K562 (cell line): ENCODE data around the gene ANKRD12. TPM values are rescaled to one million over a fixed set of nuclear protein-coding genes. Genes with fewer than 3 reads are reported as not detected.

ENCODE experiments used
- BCOR ChIP-seq: fragments of 450-650 bp; IDR thresholded peaks from 2 replicates; pipeline ENCODE4 v1.6.1; 2016
- CREM ChIP-seq: IDR thresholded peaks from 2 replicates; pipeline ENCODE4 v1.6.1; 2014; ENCODE audit warnings: antibody characterized with exemption, low read depth
- ELF2 ChIP-seq: fragments of 250-450 bp; sonication (Bioruptor Pico); IDR thresholded peaks from 2 replicates; pipeline ENCODE4 v1.5.0; 2021; ENCODE audit warnings: mild to moderate bottlenecking
- GABPA ChIP-seq: fragments of 200-800 bp; sonication (Bioruptor generic); conservative IDR thresholded peaks from 2 replicates; pipeline ENCODE4 v1.6.1; 2016; ENCODE audit warnings: low read depth, missing genetic modification characterization, missing compliant biosample characterization
- HDAC1 ChIP-seq, 2 experiments: fragments of 450-650 bp; IDR thresholded peaks; 2 replicates each; pipeline ENCODE4 v1.6.1; 2016 to 2017; ENCODE audit warnings: inconsistent platforms in 1 of 2, mild to moderate bottlenecking in 1 of 2, moderate library complexity in 1 of 2
- HDGF ChIP-seq: fragments of 450-650 bp; IDR thresholded peaks from 2 replicates; pipeline ENCODE4 v1.6.1; 2016
- HEY1 ChIP-seq: fragments of 250-450 bp; sonication (Bioruptor Pico); IDR thresholded peaks from 2 replicates; pipeline ENCODE4 v1.5.0; 2020; ENCODE audit warnings: mild to moderate bottlenecking, moderate library complexity, borderline replicate concordance
- HNRNPUL1 ChIP-seq: fragments of 200-400 bp; formaldehyde crosslinking; IDR thresholded peaks from 2 replicates; pipeline ENCODE4 v1.6.1; 2017; ENCODE audit warnings: low read length
- LCOR ChIP-seq: sonication (generic); formaldehyde crosslinking; IDR thresholded peaks from 2 replicates; pipeline ENCODE4 v1.8.0; 2022; ENCODE audit warnings: mild to moderate bottlenecking, missing genetic modification reagents
- MTA3 ChIP-seq: fragments of 450-650 bp; formaldehyde crosslinking; IDR thresholded peaks from 2 replicates; pipeline ENCODE4 v1.6.1; 2017; ENCODE audit warnings: mild to moderate bottlenecking, borderline replicate concordance
- PHF20 ChIP-seq: fragments of 450-650 bp; IDR thresholded peaks from 2 replicates; pipeline ENCODE4 v1.6.1; 2018; ENCODE audit not compliant: partially characterized antibody
- PHF8 ChIP-seq: fragments of 200-600 bp; sonication (generic); IDR thresholded peaks from 2 replicates; pipeline ENCODE4 v1.6.1; 2012; ENCODE audit warnings: mixed run types, mild to moderate bottlenecking, inconsistent platforms, low read length, moderate library complexity, borderline replicate concordance
- RBM17 ChIP-seq: fragments of 200-400 bp; formaldehyde crosslinking; IDR thresholded peaks from 2 replicates; pipeline ENCODE4 v1.6.1; 2017; ENCODE audit warnings: low read depth, mild to moderate bottlenecking, low read length, borderline replicate concordance
- RHOXF2B ChIP-seq: fragments of 250-450 bp; sonication (Bioruptor Pico); conservative IDR thresholded peaks from 2 replicates; pipeline ENCODE4 v1.5.1; 2021
- SIN3A ChIP-seq, 2 experiments: fragments of 150-350 bp in 1 of 2; IDR thresholded peaks; 2 replicates each; pipeline ENCODE4 v1.6.1; 2011 to 2016; ENCODE audit warnings: borderline replicate concordance in 2 of 2, low read depth in 2 of 2, low read length in 2 of 2, mild to moderate bottlenecking in 2 of 2, moderate library complexity in 2 of 2; ENCODE audit not compliant: control insufficient read depth in 1 of 2
- SMARCA4 ChIP-seq: fragments of 450-650 bp; IDR thresholded peaks from 2 replicates; pipeline ENCODE4 v1.6.1; 2016
- THRAP3 ChIP-seq: fragments of 450-650 bp; IDR thresholded peaks from 2 replicates; pipeline ENCODE4 v1.6.1; 2016; ENCODE audit warnings: mild to moderate bottlenecking, inconsistent platforms, borderline replicate concordance
- YBX1 ChIP-seq: fragments of 450-650 bp; IDR thresholded peaks from 2 replicates; pipeline ENCODE4 v1.7.1; 2016; ENCODE audit warnings: mild to moderate bottlenecking
- ZNF174 ChIP-seq: fragments of 250-450 bp; sonication (Bioruptor Pico); IDR thresholded peaks from 2 replicates; pipeline ENCODE4 v1.4.0; 2020; ENCODE audit warnings: mild to moderate bottlenecking
- ZNF239 ChIP-seq: fragments of 250-450 bp; sonication (Bioruptor Pico); IDR thresholded peaks from 2 replicates; pipeline ENCODE4 v1.4.0; 2020; ENCODE audit warnings: mild to moderate bottlenecking
- ZNF778 ChIP-seq: fragments of 450-650 bp; formaldehyde crosslinking; IDR thresholded peaks from 2 replicates; pipeline ENCODE4 v1.4.0; 2020; ENCODE audit warnings: mild to moderate bottlenecking, moderate library complexity
- polyA plus RNA-seq, 8 experiments: library from polyadenylated mRNA; depleted of rRNA in 4 of 8; stranded (reverse) in 5 of 8; unstranded in 3 of 8; fragments of >200 nt; fragmentation: Nextera tagmentation in 2 of 8; fragmentation: Illumina TruSeq in 1 of 8; extraction: Ambion mirVana in 2 of 8; extraction: Trizol in 1 of 8; gene quantifications; 2 replicates each; pipeline versions ENCODE4 v1.2.1 to v1.2.3, GENCODE V29; 2011 to 2014; ENCODE audit warnings: inconsistent platforms in 1 of 8, missing spikeins in 1 of 8
- total RNA-seq, 7 experiments: library from RNA; depleted of rRNA in 6 of 7; stranded (reverse); fragments of >200 nt in 6 of 7; fragmentation: Illumina TruSeq in 2 of 7; extraction: Trizol in 2 of 7; gene quantifications; 2 replicates each; pipeline versions ENCODE4 v1.2.1 to v1.2.3, GENCODE V29; 2011 to 2021; ENCODE audit warnings: low replicate concordance in 1 of 7
- TF ChIP-seq, protein P1 (sequence below), 2 experiments: fragments of 450-650 bp in 1 of 2; IDR thresholded peaks; 2 replicates each; pipeline ENCODE4 v1.6.1; 2011 to 2017; ENCODE audit warnings: low read depth in 2 of 2, antibody characterized with exemption in 1 of 2, borderline replicate concordance in 1 of 2, low read length in 1 of 2, mild to moderate bottlenecking in 1 of 2, mixed read lengths in 1 of 2; ENCODE audit not compliant: control insufficient read depth in 1 of 2
- TF ChIP-seq, protein P2 (sequence below): sonication (generic); formaldehyde crosslinking; IDR thresholded peaks from 2 replicates; pipeline ENCODE4 v1.8.0; 2022; ENCODE audit warnings: missing genetic modification reagents, mild to moderate bottlenecking, moderate library complexity, borderline replicate concordance
- TF ChIP-seq, protein P3 (sequence below): fragments of 250-450 bp; sonication (Bioruptor Pico); IDR thresholded peaks from 2 replicates; pipeline ENCODE4 v1.8.0; 2022; ENCODE audit warnings: moderate library complexity, mild to moderate bottlenecking, inconsistent platforms

ANKRD12 gene
- total and polyA plus RNA-seq, 9 of the 15 experiments (the other 6 are each of a cell fraction or from before 2014, with no cell fraction given) = 6.6 to 28.2 (median 16.0) TPM

DNA sequence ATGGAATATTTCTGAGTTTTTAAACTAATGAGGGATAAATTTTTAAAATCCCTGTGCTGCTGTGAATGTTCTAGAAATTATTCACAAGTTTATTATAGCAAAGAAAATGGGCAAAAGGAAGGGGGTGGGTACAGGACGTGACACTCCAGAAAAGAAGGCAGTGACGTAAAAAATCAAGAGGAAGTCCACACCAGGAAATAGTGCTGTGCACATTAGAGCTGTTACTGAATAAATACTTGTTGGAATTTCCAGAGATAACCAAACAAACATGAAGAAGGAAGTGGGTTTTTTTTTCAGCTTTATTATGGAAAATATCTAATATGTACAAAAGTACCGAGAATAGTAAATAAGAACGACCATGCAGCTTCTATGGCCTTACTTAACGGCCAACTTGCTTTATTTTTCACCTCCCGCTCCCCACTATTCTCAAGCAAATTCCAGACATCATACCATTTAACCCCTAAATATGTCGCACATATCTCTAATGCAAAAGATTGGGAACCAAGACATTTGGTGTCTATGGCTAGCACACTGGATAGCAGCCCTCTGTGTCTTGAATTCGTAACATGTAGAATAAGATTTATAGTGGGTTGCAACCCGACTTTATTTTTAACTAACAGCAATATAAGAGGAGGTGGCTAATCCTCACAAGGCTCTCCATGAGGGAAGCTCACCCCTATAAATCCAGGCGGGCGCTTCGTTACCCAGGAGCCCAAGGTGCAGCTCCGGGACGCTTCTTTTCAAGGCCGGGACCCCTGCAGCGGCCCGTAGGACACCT lies 34.7 kb upstream of the ANKRD12 start (continued):
- TF ChIP-seq, protein P1, sequence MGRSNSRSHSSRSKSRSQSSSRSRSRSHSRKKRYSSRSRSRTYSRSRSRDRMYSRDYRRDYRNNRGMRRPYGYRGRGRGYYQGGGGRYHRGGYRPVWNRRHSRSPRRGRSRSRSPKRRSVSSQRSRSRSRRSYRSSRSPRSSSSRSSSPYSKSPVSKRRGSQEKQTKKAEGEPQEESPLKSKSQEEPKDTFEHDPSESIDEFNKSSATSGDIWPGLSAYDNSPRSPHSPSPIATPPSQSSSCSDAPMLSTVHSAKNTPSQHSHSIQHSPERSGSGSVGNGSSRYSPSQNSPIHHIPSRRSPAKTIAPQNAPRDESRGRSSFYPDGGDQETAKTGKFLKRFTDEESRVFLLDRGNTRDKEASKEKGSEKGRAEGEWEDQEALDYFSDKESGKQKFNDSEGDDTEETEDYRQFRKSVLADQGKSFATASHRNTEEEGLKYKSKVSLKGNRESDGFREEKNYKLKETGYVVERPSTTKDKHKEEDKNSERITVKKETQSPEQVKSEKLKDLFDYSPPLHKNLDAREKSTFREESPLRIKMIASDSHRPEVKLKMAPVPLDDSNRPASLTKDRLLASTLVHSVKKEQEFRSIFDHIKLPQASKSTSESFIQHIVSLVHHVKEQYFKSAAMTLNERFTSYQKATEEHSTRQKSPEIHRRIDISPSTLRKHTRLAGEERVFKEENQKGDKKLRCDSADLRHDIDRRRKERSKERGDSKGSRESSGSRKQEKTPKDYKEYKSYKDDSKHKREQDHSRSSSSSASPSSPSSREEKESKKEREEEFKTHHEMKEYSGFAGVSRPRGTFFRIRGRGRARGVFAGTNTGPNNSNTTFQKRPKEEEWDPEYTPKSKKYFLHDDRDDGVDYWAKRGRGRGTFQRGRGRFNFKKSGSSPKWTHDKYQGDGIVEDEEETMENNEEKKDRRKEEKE (IDR thresholded peaks at IDR 0.05; ENCODE audit: borderline replicate concordance in 1 of 2, control insufficient read depth in 1 of 2, low read depth in 2 of 2, low read length in 1 of 2) = no peak
- TF ChIP-seq SMARCA4 (peak; percentile 38; the same call in 1 of the 2 replicates), THRAP3 (no peak), HDGF (0 out of 2 replicates have a peak, but pooled peaks have one; percentile 52), ZNF778 (CRISPR knock-in tag) (no peak), RHOXF2B (CRISPR knock-in tag) (no peak), GABPA (peak; percentile 89), BCOR (no peak), PHF20 (peak; percentile 31), ELF2 (CRISPR knock-in tag) (no peak), HNRNPUL1 (no peak), MTA3 (0 out of 2 replicates have a peak, but pooled peaks have one; percentile 16), HEY1 (CRISPR knock-in tag) (peak; percentile 53; the same call in 1 of the 2 replicates), RBM17 (no peak), ZNF239 (no peak), CREM (peak; percentile 95), LCOR (CRISPR knock-in tag) (no peak), PHF8 (peak; percentile 63), HDAC1 (IDR thresholded peaks at IDR 0.05) (no peak), YBX1 (no peak), SIN3A (IDR thresholded peaks at IDR 0.05; ENCODE audit: borderline replicate concordance in 2 of 2, control insufficient read depth in 1 of 2, low read depth in 2 of 2, low read length in 2 of 2) (peak in 1 of 2 experiments; percentile 35; a peak in 1 of 4 replicates), ZNF174 (CRISPR knock-in tag) (0 out of 2 replicates have a peak, but pooled peaks have one; percentile 8)
- TF ChIP-seq, protein P2, sequence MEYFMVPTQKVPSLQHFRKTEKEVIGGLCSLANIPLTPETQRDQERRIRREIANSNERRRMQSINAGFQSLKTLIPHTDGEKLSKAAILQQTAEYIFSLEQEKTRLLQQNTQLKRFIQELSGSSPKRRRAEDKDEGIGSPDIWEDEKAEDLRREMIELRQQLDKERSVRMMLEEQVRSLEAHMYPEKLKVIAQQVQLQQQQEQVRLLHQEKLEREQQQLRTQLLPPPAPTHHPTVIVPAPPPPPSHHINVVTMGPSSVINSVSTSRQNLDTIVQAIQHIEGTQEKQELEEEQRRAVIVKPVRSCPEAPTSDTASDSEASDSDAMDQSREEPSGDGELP = no peak
- TF ChIP-seq, protein P3, sequence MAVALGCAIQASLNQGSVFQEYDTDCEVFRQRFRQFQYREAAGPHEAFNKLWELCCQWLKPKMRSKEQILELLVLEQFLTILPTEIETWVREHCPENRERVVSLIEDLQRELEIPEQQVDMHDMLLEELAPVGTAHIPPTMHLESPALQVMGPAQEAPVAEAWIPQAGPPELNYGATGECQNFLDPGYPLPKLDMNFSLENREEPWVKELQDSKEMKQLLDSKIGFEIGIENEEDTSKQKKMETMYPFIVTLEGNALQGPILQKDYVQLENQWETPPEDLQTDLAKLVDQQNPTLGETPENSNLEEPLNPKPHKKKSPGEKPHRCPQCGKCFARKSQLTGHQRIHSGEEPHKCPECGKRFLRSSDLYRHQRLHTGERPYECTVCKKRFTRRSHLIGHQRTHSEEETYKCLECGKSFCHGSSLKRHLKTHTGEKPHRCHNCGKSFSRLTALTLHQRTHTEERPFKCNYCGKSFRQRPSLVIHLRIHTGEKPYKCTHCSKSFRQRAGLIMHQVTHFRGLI (CRISPR knock-in tag) = no peak
